ENCODE data around the gene CLEC18B. TPM values are rescaled to one million over a fixed set of nuclear protein-coding genes. Genes with fewer than 3 reads are reported as not detected.

Gene CLEC18B
- total and polyA plus RNA-seq, 12 donors: 0.29 to 0.77 (median 0.44) TPM; not detected in 5

DNA sequence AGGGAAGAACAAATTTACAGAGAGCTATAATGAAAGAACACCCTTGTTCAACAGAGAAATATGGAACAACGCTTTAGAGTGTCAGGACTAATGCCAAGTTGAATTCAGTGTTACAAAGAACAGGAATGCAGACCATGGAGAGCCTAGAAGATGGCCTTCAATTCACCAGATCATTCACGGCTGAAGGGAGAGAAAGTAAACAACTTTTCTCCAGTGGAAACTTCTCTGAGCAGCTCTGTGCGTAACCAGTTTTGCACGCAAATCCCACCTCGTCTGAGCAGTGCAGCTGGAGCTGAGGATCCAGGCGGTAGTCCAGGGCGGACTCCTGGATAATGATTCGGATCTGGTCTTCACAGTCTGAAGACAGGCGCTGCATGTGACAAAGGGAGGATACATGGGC, 40.5 kb upstream of the CLEC18B start:
- Histone ChIP-seq H3K27me3 (no peaks in the 10 kb centered on the region), H3K36me3 (peaks cover 0 to 100% (median 58%) of the 10 kb centered on the region in 9 donors), H3K4me1 (peaks cover 0 to 10% (median 0%) of the 10 kb centered on the region in 9 donors), H3K9me3 (no peaks in the 10 kb centered on the region), H3K4me3 (no peak overlapping the region), H3K27ac (no peak overlapping the region)
- intact Hi-C loops (cut with DNase I): no loop called here
- ATAC-seq (no peak), DNase-seq (no peak)
- WGBS, 2 donors: 92 to 94% methylated on average over 9 of the region's 9 CpGs
- TF ChIP-seq, protein P1, sequence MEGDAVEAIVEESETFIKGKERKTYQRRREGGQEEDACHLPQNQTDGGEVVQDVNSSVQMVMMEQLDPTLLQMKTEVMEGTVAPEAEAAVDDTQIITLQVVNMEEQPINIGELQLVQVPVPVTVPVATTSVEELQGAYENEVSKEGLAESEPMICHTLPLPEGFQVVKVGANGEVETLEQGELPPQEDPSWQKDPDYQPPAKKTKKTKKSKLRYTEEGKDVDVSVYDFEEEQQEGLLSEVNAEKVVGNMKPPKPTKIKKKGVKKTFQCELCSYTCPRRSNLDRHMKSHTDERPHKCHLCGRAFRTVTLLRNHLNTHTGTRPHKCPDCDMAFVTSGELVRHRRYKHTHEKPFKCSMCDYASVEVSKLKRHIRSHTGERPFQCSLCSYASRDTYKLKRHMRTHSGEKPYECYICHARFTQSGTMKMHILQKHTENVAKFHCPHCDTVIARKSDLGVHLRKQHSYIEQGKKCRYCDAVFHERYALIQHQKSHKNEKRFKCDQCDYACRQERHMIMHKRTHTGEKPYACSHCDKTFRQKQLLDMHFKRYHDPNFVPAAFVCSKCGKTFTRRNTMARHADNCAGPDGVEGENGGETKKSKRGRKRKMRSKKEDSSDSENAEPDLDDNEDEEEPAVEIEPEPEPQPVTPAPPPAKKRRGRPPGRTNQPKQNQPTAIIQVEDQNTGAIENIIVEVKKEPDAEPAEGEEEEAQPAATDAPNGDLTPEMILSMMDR (IDR thresholded peaks at IDR 0.05): no peak

DNA sequence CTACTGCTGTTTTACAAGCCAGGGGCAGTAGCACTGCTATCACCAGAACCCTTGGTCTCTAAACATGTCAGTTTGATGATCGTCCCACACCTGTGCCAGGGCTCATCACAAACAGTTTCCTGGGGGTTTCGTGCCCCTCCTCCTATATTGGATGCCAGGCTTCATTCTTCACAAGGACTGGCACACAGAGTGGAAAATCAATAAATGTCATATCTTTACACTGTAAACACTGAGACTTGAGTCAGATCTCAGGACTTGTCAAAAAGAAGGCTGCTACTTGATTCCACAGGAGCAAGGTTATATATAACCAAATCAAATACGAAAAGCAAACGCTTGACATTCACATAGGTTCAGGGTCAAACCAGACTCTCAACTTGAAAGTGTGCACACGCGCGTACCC, 39.3 kb upstream of the CLEC18B start:
- intact Hi-C loops (cut with DNase I): no loop called here
- H3K4me1 ChIP-seq: peaks cover 0 to 5% (median 0%) of the 10 kb centered on the region in 9 donors
- no peaks in the 10 kb centered on the region for H3K27me3 ChIP-seq
- H3K27ac ChIP-seq: no peak overlapping the region
- no peak overlapping the region for H3K4me3 ChIP-seq
- peaks cover 0 to 100% (median 65%) of the 10 kb centered on the region in 9 donors for H3K36me3 ChIP-seq
- ATAC-seq (no peak), DNase-seq (no peak)
- no peaks in the 10 kb centered on the region for H3K9me3 ChIP-seq
- TF ChIP-seq, protein P1 (IDR thresholded peaks at IDR 0.05): no peak
- WGBS, 2 donors: 88 to 90% methylated on average over 7 of the region's 7 CpGs

DNA sequence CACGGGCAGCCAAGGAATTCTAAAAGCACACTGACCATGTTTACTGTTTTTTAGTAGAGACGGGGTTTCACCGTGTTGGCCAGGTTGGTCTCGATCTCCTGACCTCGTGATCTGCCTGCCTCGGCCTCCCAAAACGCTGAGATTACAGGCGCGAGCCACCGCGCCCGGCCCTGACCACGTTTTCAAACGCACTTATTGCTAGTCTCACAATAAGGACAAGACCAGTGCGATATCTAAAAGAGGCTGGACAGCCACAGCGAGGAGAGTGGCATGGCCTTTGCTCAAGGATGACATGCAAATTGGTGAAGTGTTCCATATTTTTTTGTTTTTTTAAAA, 35.0 kb upstream of the CLEC18B start:
- no peak overlapping the region for H3K27ac ChIP-seq
- no peaks in the 10 kb centered on the region for H3K27me3 ChIP-seq
- intact Hi-C loops (cut with DNase I): no loop called here
- no peak overlapping the region for H3K4me3 ChIP-seq
- peaks cover 0 to 100% (median 53%) of the 10 kb centered on the region in 9 donors for H3K36me3 ChIP-seq
- TF ChIP-seq, protein P1 (IDR thresholded peaks at IDR 0.05): no peak
- DNase-seq (no peak), ATAC-seq (no peak)
- peaks cover 0 to 9% (median 0%) of the 10 kb centered on the region in 9 donors for H3K4me1 ChIP-seq
- no peaks in the 10 kb centered on the region for H3K9me3 ChIP-seq
- WGBS, 2 donors: 97% methylated on average over 16 of the region's 16 CpGs

DNA sequence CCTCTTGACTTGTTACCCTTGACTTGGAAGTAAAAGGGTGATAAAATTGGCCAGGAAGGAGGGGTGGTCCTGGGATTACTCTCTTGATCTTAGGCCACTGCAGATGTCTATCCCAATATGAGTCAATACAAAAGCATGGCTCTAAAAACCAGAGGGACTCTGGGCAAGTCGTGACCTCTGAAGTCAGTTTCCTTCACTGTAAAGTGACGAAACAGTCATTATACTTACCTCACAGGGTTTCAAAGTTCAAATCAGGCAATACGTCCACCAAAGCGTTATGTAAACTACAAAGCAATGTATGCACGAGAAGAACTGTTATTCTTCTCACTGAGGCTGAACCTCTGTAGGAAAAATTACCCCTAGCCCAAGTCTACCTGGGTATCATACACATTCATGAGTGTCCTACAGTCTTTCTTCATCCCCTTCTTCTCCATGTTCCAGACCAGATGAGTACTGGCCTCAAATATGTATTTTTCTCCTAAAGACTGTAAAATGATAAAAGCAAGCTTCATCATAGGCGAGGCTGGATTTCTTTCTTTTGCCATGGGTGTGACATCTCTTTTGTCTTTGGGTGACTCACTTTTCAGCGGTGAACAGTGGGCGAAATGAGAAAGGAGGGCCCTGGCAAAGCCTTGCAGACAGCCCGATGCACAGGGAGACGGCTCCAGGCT, 34.5 kb upstream of the CLEC18B start:
- 88 to 93% methylated on average over 10 of the region's 10 CpGs for WGBS, 2 donors
- no peak overlapping the region for H3K4me3 ChIP-seq
- ATAC-seq (no peak), DNase-seq (no peak)
- no peak overlapping the region for H3K27ac ChIP-seq
- no peaks in the 10 kb centered on the region for H3K9me3 ChIP-seq
- H3K4me1 ChIP-seq: peaks cover 0 to 14% (median 0%) of the 10 kb centered on the region in 9 donors
- intact Hi-C loops (cut with DNase I): no loop called here
- TF ChIP-seq, protein P1 (IDR thresholded peaks at IDR 0.05): no peak
- H3K27me3 ChIP-seq: no peaks in the 10 kb centered on the region
- H3K36me3 ChIP-seq: peaks cover 0 to 100% (median 55%) of the 10 kb centered on the region in 9 donors

Data from heart right ventricle (tissue), 16 donors.